Esophagus muscularis mucosa (tissue), 4 donors: Measurements from ENCODE around the gene SHB.

Experiments
- CTCF ChIP-seq, 3 experiments: fragments of 200-600 bp in 2 of 3; fragments of 450-650 bp in 1 of 3; sonication (generic) in 2 of 3; IDR thresholded peaks; one replicate each; pipeline ENCODE4 v1.5.1; 2017 to 2019; ENCODE audit warnings: antibody characterized with exemption in 3 of 3, mild to moderate bottlenecking in 2 of 3, moderate library complexity in 1 of 3
- EP300 ChIP-seq: sonication (generic); formaldehyde crosslinking; IDR thresholded peaks from one replicate; pipeline ENCODE4 v1.6.1; 2017; ENCODE audit warnings: antibody characterized with exemption
- POLR2A ChIP-seq: fragments of 450-650 bp; IDR thresholded peaks from one replicate; pipeline ENCODE4 v1.6.1; 2017; ENCODE audit warnings: antibody characterized with exemption, moderate library complexity, mild to moderate bottlenecking, low read depth
- POLR2AphosphoS5 ChIP-seq, 2 donors: sonication (generic); formaldehyde crosslinking; IDR thresholded peaks; one replicate each; pipeline ENCODE4 v1.6.1; 2017; ENCODE audit warnings: antibody characterized with exemption in 2 of 2

GRCh38 chr9:37992924-37993349 is 76.1 kb downstream of the SHB start:
- TF ChIP-seq CTCF (IDR thresholded peaks at IDR 0.05) (no peak), POLR2A (no peak), EP300 (no peak), POLR2AphosphoS5 (IDR thresholded peaks at IDR 0.05) (peak in 1 of 2 donors; percentile 26)
